Parathyroid adenoma (tissue), 2 donors: ENCODE measurements around the gene TREH.

Source experiments
- H2AFZ ChIP-seq: fragments of 300-600 bp; sonication (generic); one replicate; pipeline ENCODE4 v1.7.0; 2017; ENCODE audit warnings: antibody characterized with exemption, mild to moderate bottlenecking
- H3K27ac ChIP-seq: fragments of 300-600 bp; sonication (generic); one replicate; pipeline ENCODE4 v1.7.0; 2017
- H3K27me3 ChIP-seq: fragments of 300-600 bp; sonication (generic); one replicate; pipeline ENCODE4 v1.7.0; 2017; ENCODE audit warnings: low read length; ENCODE audit not compliant: control insufficient read depth, insufficient read depth
- H3K36me3 ChIP-seq: fragments of 300-600 bp; sonication (generic); one replicate; pipeline ENCODE4 v1.7.0; 2017; ENCODE audit warnings: low read length; ENCODE audit not compliant: control insufficient read depth, insufficient read depth
- H3K4me1 ChIP-seq: fragments of 300-600 bp; sonication (generic); one replicate; pipeline ENCODE4 v1.7.0; 2017; ENCODE audit warnings: control low read depth
- H3K4me2 ChIP-seq: fragments of 300-600 bp; sonication (generic); one replicate; pipeline ENCODE4 v1.7.0; 2017; ENCODE audit warnings: low read length
- H3K4me3 ChIP-seq: fragments of 300-600 bp; sonication (generic); one replicate; pipeline ENCODE4 v1.7.0; 2017; ENCODE audit warnings: low read depth, low read length
- H3K79me2 ChIP-seq: fragments of 300-600 bp; sonication (generic); one replicate; pipeline ENCODE4 v1.7.0; 2017; ENCODE audit warnings: control low read depth
- H3K9ac ChIP-seq: fragments of 300-600 bp; sonication (generic); one replicate; pipeline ENCODE4 v1.7.0; 2017; ENCODE audit warnings: mild to moderate bottlenecking
- H3K9me3 ChIP-seq: fragments of 300-600 bp; sonication (generic); one replicate; pipeline ENCODE4 v1.7.0; 2017; ENCODE audit warnings: low read length; ENCODE audit not compliant: control insufficient read depth
- CTCF ChIP-seq: fragments of 300-600 bp; sonication (generic); IDR thresholded peaks from one replicate; pipeline ENCODE4 v1.7.0; 2017; ENCODE audit warnings: antibody characterized with exemption, mild to moderate bottlenecking
- donor health status: primary hyperparathyroidism.

Gene TREH

GRCh38 chr11:118633979-118634378 is 45.5 kb downstream of the TREH start:
- H3K4me2 ChIP-seq: peak overlapping the region; percentile 61
- H2AFZ ChIP-seq: no peak overlapping the region
- H3K27me3 ChIP-seq: no peaks in the 10 kb centered on the region
- H3K27ac ChIP-seq: no peak overlapping the region
- peaks cover 10% of the 10 kb centered on the region for H3K4me1 ChIP-seq
- no peak overlapping the region for H3K9ac ChIP-seq
- H3K4me3 ChIP-seq: peak overlapping the region; percentile 34
- no peaks in the 10 kb centered on the region for H3K79me2 ChIP-seq
- no peaks in the 10 kb centered on the region for H3K36me3 ChIP-seq
- H3K9me3 ChIP-seq: no peaks in the 10 kb centered on the region
- TF ChIP-seq CTCF: no peak

GRCh38 chr11:118633319-118633690 is 46.1 kb downstream of the TREH start:
- no peak for TF ChIP-seq CTCF
- H3K27ac ChIP-seq: no peak overlapping the region
- no peaks in the 10 kb centered on the region for H3K79me2 ChIP-seq
- no peaks in the 10 kb centered on the region for H3K9me3 ChIP-seq
- no peaks in the 10 kb centered on the region for H3K27me3 ChIP-seq
- peaks cover 10% of the 10 kb centered on the region for H3K4me1 ChIP-seq
- no peak overlapping the region for H3K4me2 ChIP-seq
- no peaks in the 10 kb centered on the region for H3K36me3 ChIP-seq
- no peak overlapping the region for H3K4me3 ChIP-seq
- no peak overlapping the region for H3K9ac ChIP-seq
- H2AFZ ChIP-seq: no peak overlapping the region

GRCh38 chr11:118632577-118633318 is 46.7 kb downstream of the TREH start:
- Histone ChIP-seq H3K4me2 (no peak overlapping the region), H3K27ac (no peak overlapping the region), H3K4me3 (no peak overlapping the region), H3K79me2 (no peaks in the 10 kb centered on the region), H3K9me3 (no peaks in the 10 kb centered on the region), H3K9ac (no peak overlapping the region), H2AFZ (no peak overlapping the region), H3K36me3 (no peaks in the 10 kb centered on the region), H3K27me3 (no peaks in the 10 kb centered on the region), H3K4me1 (peaks cover 10% of the 10 kb centered on the region)
- TF ChIP-seq CTCF: no peak

- H3K9ac ChIP-seq: no peak overlapping the region
- no peak overlapping the region for H2AFZ ChIP-seq
- H3K36me3 ChIP-seq: no peaks in the 10 kb centered on the region
- H3K27ac ChIP-seq: no peak overlapping the region
- no peak for TF ChIP-seq CTCF
- H3K9me3 ChIP-seq: no peaks in the 10 kb centered on the region
- peaks cover 10% of the 10 kb centered on the region for H3K4me1 ChIP-seq
- no peaks in the 10 kb centered on the region for H3K79me2 ChIP-seq
- H3K27me3 ChIP-seq: no peaks in the 10 kb centered on the region
- H3K4me2 ChIP-seq: no peak overlapping the region
- H3K4me3 ChIP-seq: no peak overlapping the region
These were observed 48.1 kb downstream of the TREH start for GRCh38 chr11:118631142-118631909.
